ENCODE results near the gene GABRB2. TPM values are rescaled to one million over a fixed set of nuclear protein-coding genes. Genes with fewer than 3 reads are reported as not detected.

The GABRB2 gene
- total RNA-seq, 1 donor from 2014 or later, result not detected

GRCh38 chr5:161269125-161269524 lies 277.4 kb downstream of the GABRB2 start:
- Histone ChIP-seq H3K27me3 (ENCODE audit: control insufficient read depth, insufficient read depth, low read length) (no peaks in the 10 kb centered on the region), H3K36me3 (ENCODE audit: control insufficient read depth, insufficient read depth, low read length) (no peaks in the 10 kb centered on the region), H3K4me3 (ENCODE audit: low read depth, low read length) (no peak overlapping the region)
- TF ChIP-seq, protein P1, sequence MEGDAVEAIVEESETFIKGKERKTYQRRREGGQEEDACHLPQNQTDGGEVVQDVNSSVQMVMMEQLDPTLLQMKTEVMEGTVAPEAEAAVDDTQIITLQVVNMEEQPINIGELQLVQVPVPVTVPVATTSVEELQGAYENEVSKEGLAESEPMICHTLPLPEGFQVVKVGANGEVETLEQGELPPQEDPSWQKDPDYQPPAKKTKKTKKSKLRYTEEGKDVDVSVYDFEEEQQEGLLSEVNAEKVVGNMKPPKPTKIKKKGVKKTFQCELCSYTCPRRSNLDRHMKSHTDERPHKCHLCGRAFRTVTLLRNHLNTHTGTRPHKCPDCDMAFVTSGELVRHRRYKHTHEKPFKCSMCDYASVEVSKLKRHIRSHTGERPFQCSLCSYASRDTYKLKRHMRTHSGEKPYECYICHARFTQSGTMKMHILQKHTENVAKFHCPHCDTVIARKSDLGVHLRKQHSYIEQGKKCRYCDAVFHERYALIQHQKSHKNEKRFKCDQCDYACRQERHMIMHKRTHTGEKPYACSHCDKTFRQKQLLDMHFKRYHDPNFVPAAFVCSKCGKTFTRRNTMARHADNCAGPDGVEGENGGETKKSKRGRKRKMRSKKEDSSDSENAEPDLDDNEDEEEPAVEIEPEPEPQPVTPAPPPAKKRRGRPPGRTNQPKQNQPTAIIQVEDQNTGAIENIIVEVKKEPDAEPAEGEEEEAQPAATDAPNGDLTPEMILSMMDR (IDR thresholded peaks at IDR 0.05; ENCODE audit: insufficient read depth, low read length, poor library complexity, severe bottlenecking), result no peak
- no peak for DNase-seq (ENCODE audit: low read depth)

DNA sequence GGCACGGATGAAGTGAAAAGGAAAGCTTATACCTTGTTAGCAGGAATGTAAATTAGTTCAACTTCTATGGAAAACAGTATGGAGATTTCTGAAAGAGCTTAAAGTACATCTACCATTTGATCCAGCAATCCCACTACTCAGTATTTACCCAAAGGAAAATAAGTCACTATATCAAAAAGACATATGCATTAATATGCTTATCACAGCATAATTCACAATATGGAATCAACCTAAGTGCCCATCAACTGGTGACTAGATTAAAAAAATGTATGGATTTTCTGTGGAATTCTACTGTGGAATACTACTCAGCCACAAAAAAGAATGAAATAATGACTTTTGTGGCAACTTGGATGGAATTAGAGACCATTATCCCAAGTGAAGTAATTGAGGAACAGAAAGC lies 279.6 kb downstream of the GABRB2 start:
- no peaks in the 10 kb centered on the region for H3K27me3 ChIP-seq (ENCODE audit: control insufficient read depth, insufficient read depth, low read length)
- H3K4me3 ChIP-seq (ENCODE audit: low read depth, low read length), result no peak overlapping the region
- TF ChIP-seq, protein P1 (IDR thresholded peaks at IDR 0.05; ENCODE audit: insufficient read depth, low read length, poor library complexity, severe bottlenecking), result no peak
- DNase-seq (ENCODE audit: low read depth), result no peak
- H3K36me3 ChIP-seq (ENCODE audit: control insufficient read depth, insufficient read depth, low read length), result no peaks in the 10 kb centered on the region

DNA sequence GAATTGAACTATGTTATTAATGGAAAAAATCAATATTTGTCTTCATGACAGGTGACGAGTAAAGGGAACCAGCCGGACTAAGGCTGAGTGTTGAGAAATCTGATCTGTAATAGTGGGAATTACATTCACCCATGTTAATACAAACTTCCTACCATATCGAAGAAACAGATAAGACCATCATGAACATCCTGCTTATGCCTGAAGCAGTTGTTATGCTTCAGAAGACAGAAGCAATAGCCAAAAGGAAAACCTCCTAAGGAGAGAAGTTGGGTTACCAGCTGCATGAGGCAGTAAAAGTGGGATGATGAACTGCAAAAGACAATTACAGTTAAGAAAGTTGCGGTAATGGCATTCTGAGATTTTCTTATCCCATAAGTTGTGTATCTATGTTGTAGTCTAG lies 281.5 kb downstream of the GABRB2 start:
- H3K4me3 ChIP-seq (ENCODE audit: low read depth, low read length), result no peak overlapping the region
- TF ChIP-seq, protein P1 (IDR thresholded peaks at IDR 0.05; ENCODE audit: insufficient read depth, low read length, poor library complexity, severe bottlenecking), result no peak
- no peak for DNase-seq (ENCODE audit: low read depth)
- H3K36me3 ChIP-seq (ENCODE audit: control insufficient read depth, insufficient read depth, low read length), result no peaks in the 10 kb centered on the region
- H3K27me3 ChIP-seq (ENCODE audit: control insufficient read depth, insufficient read depth, low read length), result no peaks in the 10 kb centered on the region

DNA sequence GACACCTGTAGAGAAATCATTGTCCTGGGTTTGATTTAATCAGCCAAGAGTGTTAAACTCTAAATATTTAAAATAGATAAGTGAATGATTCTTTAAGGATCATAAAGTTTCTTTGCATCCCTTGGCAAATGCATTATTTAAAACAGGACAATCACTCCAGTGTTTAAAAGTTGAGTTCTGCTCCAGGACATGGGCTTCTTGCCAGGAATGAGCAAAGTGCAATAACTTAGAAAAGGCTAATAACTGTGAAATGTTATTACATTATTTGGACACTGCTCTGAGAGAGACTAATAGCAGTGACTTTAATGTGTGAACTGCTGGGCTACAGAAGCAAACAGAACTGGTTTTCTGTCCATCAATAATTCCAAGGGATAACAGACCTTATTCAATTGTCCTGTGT lies 283.3 kb downstream of the GABRB2 start:
- H3K4me3 ChIP-seq (ENCODE audit: low read depth, low read length), result no peak overlapping the region
- DNase-seq (ENCODE audit: low read depth), result no peak
- H3K36me3 ChIP-seq (ENCODE audit: control insufficient read depth, insufficient read depth, low read length), result no peaks in the 10 kb centered on the region
- H3K27me3 ChIP-seq (ENCODE audit: control insufficient read depth, insufficient read depth, low read length), result no peaks in the 10 kb centered on the region
- TF ChIP-seq, protein P1 (IDR thresholded peaks at IDR 0.05; ENCODE audit: insufficient read depth, low read length, poor library complexity, severe bottlenecking), result no peak

GRCh38 chr5:161261668-161262323 lies 284.7 kb downstream of the GABRB2 start:
- Histone ChIP-seq H3K4me3 (ENCODE audit: low read depth, low read length) (no peak overlapping the region), H3K36me3 (ENCODE audit: control insufficient read depth, insufficient read depth, low read length) (no peaks in the 10 kb centered on the region), H3K27me3 (ENCODE audit: control insufficient read depth, insufficient read depth, low read length) (no peaks in the 10 kb centered on the region)
- DNase-seq (ENCODE audit: low read depth), result no peak
- TF ChIP-seq, protein P1 (IDR thresholded peaks at IDR 0.05; ENCODE audit: insufficient read depth, low read length, poor library complexity, severe bottlenecking), result no peak

DNA sequence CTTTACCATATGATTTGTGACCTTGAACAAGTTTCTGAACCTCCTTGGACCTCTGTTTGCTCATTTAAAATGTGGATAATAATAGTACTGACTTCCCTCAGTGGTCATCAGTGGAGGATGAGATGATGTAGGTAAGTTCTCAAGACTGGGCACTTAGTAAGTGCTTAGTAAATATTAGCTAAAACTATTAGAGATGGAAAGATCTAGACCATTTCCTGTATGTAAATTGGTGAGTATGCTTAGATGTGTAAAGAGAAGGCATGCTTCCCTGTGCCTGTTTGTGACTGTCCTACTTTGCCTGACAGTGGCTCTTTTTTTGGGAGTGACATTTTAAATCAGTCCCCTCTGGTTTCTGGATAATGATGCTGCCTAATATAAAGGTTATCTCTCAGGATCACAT lies 288.1 kb downstream of the GABRB2 start:
- TF ChIP-seq, protein P1 (IDR thresholded peaks at IDR 0.05; ENCODE audit: insufficient read depth, low read length, poor library complexity, severe bottlenecking), result no peak
- Histone ChIP-seq H3K36me3 (ENCODE audit: control insufficient read depth, insufficient read depth, low read length) (no peaks in the 10 kb centered on the region), H3K4me3 (ENCODE audit: low read depth, low read length) (no peak overlapping the region), H3K27me3 (ENCODE audit: control insufficient read depth, insufficient read depth, low read length) (no peaks in the 10 kb centered on the region)
- DNase-seq (ENCODE audit: low read depth), result no peak

Measured in kidney epithelial cell (primary cell).